ENCODE results near the gene NPSR1. TPM values are rescaled to one million over a fixed set of nuclear protein-coding genes. Genes with fewer than 3 reads are reported as not detected.
A peak's percentile ranks its signal among the peaks of the same experiment; 100 is the strongest.

NPSR1 gene
- total RNA-seq, 1 experiment from 2014 or later, result not detected

DNA sequence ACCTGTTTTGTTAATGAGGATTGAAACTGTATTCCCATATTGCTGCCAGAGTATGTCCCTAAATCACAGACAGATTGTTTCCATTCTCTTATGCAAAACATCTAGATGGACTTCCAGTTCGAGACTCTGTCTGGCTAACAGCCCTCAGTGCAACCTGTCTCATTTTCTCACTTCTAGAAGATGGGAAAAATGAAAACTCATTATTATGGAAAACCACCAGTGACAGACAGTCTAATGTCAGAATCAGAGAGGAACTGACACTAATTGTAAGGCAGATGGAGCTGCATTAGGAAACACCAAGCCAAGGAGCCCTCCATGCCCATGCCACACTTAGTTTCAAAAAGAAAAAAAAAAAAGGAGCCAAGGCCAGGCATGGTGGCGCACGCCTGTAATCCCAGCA is 61.6 kb downstream of the NPSR1 start:
- DNase-seq (ENCODE audit: low read depth), result no peak

DNA sequence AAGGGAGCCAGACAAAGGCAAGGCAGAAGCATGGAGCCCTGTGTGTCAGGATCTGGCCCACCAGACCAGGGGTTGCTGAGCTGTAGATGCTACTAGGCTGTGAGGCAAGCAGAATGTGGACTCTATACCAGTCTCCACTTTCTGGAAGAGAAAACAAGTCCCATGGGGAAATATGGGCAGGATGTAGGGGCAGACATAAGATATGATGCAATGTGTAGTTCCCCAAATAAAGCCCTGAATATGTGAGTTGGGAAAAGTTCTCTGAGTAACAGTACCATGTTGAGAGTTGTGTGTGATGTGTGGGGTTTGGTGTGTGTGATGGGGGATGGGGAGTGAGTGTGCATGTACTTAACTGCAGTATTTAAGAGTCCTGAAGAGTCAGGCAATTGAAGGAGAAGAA is 62.3 kb downstream of the NPSR1 start:
- DNase-seq (ENCODE audit: low read depth), result no peak

DNA sequence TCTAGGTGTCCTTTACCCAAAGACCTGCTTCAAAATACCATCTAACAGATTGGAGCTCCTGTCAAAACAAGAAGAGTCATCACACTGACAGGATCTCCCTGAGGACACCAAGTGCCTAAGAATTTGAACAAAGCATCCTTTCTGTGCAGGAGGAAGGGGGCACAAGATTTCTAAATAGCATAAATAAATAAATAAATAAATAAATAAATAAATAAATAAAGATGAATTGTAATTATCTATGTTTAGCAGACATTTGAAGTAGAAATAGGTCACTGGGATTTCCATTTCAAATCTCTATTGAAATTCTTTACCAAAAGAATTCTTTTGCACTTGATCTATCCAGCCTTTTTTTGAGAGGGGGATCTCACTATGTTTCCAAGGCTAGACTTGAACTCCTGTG is 65.3 kb downstream of the NPSR1 start:
- DNase-seq (ENCODE audit: low read depth), result no peak

DNA sequence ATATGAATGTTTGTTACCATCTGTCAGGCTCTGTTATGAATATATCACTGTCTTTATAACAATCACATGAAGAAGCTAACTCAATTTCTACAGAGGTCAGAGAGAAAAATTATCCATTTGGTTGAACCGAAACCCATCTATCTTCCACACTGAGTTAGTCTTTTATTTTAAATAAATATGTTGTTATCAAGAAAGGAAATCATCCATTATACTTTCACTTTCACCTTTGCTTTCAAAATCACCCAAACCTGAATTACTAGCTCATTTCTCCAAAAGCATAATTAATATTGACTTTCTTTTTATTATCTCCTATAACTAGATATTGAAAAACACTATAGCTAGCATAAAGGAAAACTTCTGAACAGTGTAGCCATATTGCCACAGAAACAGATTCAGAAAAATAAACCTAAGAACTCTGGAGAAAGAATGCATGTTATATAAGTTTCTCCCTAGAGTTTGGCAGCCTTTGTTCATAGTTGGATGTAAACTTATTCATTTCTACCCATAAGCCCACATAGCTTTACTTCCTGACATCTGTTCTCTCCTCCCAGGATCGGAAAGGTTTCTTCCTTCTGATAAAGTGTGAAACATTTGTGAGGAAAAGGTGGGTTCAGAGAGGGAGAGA is 66.0 kb downstream of the NPSR1 start:
- no peak for DNase-seq (ENCODE audit: low read depth)

DNA sequence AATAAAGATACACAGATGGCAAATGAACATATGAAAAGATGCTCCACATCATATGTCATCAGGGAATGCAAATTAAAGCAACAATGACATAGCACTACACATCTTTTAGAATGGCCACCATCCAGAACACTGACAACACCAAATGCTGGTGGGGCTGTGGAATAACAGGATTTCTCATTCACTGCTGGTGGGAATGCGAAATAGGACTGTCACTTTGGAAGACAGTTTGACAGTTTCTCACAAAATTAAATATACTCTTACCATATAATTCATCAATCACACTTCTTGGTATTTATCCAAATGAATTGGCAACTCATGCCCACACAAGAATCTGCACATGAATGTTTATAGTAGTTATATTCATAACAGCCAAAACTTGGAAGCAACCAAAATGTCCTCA is 68.2 kb downstream of the NPSR1 start:
- no peak for DNase-seq (ENCODE audit: low read depth)

DNA sequence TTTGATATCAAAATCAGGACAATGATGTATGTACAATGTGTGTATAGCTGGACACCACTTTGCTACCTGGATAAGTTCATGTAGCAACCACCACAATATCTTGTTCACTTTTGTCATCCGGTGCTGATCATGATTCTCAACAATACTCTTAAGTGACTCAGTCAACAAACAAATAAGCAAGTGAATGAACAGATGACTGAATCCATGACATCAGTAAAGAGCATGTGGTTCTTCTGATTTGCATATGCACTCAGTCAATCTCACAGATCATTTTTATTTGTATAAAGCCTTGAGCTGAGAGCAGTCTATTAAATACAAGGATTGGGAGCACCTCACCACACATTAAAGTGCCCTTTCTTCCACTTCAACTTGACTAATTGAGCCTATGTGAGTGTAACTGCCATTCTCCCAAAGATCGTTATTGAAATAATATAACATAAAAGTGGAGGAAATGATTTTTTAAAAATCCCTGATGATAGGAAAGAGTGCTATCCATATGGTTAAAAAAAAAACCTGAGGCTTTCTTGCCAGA is 69.5 kb downstream of the NPSR1 start:
- no peak for DNase-seq (ENCODE audit: low read depth)

DNA sequence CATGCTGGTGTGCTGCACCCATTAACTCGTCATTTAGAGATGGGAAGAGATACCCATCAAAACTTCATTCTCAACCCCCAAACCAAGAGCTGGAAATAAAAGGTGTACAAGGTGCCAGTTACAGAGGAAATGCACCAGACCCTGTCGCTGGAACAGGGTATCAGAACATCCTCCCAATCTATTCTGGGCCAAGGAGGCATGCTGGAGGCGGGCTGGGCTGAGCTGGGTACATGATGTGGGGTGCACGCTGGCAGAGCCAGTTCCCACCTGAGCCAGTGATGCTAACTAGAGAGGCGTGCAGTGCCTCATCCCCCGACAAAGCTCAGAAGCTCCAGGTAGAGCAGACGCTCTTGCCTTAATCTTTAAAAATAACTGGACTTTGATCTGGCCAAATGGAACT is 70.1 kb downstream of the NPSR1 start:
- DNase-seq (ENCODE audit: low read depth), result no peak

DNA sequence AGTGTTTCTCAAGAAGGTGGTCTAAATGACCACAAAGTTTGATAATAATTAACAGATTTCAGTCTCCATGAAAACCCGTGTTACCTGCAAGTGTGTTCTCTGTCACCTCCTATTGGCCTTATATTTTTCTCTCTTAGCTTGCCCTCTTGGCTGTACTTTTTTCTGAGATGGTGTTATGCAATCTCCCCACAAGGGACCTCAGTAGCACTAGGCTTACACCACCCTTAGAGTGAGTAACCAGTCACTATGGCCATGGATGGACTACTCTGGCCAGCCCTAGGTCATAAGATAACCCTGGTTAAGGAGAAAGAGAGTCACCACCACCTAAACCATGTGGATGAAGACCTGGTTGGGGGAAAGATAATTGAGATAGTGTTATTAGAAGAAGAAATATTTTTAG is 76.8 kb downstream of the NPSR1 start:
- no peak for DNase-seq (ENCODE audit: low read depth)

DNA sequence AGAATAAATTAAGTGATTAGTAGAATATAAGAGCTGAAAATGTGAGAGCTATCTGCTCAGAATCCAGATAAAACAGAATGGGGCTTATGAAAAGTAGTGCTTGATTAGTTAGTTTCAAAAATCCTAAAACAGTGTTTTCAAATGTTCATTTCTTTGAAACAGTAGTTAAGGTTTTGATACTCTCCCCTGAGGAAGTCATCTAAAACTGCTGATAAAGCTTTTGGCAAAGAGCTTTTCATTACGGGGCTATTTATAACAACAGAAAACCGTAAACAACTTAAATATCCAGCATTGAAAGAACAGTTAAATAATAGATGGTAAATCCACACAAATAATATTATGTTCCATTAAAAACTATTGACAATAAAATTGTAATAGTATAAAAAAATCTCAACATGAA is 77.5 kb downstream of the NPSR1 start:
- no peak for DNase-seq (ENCODE audit: low read depth)

DNA sequence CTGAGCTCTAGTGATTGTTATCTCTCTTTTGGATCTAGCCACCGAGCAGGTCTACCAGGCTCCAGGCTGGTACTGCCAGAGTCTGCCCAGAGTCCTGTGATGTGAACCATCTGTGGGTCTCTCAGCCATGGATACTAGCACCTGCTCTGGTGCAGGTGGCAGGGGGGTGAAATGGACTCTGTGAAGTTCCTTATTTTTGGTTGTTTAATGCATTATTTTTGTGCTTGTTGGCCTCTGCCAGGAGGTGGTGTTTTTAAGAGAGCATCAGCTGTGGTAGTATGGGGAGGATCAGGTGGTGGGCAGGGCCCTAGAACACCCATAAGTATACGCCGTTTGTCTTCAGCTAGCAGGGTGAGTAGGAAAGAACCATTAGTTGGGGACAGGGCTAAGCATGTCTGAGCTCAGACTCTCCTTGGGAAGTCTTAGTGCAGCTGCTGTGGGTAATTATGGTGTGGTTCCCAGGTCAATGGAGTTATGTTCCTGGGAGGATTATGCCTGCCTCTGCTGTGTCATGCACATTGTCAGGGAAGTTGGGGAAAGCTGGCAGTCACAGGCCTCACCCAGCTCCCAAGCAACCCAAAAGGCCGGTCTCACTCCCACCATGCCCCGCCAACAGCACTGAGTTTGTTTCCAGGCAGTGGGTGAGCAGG is 81.8 kb downstream of the NPSR1 start:
- no peak for DNase-seq (ENCODE audit: low read depth)

DNA sequence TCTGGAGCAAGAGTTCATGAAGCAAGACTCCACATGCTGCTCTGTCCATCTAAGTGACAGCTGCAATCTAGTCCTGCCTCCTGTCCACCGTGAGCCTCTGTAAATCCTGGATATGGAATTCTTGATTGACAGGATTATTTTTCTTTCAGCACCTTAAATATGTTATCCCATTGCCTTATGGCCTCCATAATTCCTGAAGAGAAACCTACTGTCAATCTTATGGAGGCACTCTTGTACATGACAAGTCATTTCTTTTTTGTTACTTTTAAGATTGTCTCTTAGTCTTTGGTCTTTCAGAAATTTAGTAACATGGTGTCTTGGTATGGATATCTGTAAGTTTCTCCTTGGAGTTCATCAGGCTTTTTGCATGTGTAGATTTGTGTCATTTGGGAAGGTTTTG is 82.8 kb downstream of the NPSR1 start:
- DNase-seq (ENCODE audit: low read depth), result no peak

DNA sequence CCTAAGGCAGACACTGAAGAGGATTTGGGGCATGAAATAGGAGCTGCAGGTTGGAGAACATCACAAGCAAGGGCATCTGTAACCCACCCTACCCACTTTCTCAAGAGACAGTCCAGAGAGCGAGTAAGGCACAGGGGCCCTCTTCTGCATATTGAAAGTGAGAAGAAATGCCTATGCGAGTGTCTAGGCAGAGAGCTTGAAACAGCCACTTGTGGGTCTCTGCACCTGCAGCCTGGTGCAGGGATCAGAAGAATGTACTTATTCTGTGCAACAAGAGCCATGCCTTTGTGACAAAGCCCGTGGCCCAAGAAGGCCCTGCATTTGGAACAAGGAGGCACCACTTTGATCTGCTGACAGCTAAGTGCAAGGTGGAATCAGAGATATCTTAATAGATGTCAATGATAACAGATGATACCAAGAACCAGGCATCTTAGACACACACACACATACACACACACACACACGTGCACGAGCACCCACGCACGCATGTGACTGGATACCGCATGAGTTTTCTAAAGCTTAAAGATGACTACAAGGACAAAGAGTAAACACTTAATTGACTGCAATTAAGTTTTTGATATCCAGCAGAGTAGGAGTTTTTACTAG is 89.3 kb downstream of the NPSR1 start:
- DNase-seq (ENCODE audit: low read depth), result no peak

DNA sequence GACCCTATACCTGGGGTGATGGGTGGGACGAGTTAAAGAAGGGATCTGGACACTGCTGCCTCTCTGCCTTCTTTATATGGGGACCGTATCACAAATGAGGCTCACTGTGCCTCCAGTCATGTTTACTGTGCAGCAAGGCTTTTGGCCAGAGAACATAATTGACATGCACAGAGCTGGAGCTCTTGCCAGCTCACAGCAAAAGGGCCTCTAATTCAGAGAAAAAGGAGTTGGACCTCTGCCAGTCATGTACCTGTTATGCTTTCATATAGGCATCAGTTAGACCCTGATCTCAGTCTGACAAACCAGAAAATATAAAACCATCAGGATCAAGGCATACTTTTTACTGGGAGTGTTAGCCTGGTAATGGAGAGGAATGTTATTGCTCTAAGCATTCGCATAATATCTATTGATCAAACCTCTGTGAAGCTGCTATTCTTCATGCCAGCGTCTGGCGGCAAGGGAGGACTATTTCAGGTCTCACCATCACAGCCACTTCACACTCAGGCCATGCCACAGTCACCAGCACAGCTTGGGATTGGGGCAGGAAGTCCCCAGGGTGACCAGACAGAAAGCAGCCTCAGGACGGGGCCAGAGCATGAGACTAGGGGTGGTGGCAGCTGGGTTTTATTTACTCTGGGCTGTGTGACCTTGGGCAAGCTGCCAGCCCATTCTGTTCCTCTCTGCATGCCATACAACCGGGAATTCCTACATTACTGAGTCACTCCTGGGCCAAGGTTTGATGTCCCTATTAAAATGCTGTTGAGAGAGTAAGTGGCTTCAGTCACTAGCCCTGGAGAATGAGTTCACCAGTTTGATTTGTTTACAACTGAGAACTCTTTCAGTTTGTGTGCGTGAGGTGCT is 90.1 kb downstream of the NPSR1 start:
- DNase-seq (ENCODE audit: low read depth), result peak; percentile 92

DNA sequence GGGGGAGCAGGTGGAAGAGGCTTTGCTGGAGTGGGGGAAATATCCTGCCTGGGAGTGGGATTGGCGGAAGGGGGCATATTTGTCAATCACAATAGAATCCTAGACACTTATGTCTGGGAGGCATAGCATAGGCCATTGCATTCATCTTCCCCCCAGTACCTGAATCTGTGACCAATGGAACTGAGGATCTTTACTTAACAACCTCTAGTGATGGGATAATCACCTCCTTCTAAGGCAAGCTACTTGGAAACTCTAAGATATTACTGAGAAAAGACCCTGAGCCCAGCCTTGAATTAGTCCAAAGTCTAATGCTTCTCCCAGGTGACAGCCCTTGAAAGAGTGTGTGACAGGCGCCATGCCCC is 90.7 kb downstream of the NPSR1 start:
- DNase-seq (ENCODE audit: low read depth), result no peak

DNA sequence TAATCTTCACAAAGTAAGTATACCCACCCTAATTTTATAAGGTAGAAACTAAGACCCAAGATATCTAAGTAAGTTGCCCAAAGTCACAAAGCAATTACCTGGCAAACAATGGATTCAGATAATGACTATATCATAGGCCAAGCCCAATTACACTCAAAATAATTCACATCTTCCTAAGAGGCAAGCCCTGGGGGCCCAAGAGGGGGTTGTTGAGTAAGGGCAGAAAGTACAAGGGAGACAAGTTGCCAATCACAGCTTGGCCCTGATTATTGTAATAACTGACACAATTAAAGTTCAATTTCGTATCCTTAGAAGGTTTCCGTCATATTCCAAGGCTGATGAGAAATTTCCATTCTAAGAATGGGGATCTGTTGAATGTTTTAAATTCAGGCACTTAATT is 91.4 kb downstream of the NPSR1 start:
- no peak for DNase-seq (ENCODE audit: low read depth)

DNA sequence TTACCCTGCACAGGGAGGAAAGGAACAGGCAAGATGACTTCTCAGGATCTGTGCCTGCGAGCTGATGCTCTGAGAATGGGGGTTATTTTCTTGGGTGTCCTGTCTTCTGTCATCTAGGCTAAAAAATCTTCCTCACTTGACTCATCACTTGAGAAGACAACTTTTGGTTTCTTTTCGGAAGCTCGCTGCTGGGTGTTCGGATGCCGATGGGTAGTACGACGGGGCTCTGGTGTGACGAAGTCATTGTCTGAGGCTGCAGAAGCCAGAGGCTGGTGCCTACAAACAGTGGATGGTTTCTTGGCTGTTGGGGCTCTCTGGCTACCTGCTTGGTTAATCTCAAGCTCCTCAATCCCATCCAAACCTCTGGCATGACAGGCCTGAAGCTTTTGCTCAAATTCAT is 92.2 kb downstream of the NPSR1 start:
- DNase-seq (ENCODE audit: low read depth), result no peak

DNA sequence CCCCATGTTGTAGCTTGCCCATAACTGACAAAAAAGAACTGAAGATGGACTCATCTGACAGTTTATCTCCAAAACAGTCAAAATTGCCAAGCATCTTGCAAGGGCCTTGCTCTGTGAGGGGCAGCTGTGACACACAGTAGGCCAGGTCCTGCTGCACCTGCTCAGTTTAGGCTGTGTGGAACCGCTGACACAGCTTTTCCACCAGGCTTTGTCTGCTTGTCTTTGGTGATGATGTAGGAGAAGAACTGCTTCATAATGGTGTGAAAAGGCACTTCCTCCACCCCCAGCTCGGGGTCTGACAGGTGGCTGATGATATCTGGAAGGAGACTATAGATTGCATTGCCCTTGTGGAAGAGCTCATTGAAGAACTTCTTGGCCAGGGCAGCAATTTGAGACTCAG is 92.6 kb downstream of the NPSR1 start:
- DNase-seq (ENCODE audit: low read depth), result no peak

DNA sequence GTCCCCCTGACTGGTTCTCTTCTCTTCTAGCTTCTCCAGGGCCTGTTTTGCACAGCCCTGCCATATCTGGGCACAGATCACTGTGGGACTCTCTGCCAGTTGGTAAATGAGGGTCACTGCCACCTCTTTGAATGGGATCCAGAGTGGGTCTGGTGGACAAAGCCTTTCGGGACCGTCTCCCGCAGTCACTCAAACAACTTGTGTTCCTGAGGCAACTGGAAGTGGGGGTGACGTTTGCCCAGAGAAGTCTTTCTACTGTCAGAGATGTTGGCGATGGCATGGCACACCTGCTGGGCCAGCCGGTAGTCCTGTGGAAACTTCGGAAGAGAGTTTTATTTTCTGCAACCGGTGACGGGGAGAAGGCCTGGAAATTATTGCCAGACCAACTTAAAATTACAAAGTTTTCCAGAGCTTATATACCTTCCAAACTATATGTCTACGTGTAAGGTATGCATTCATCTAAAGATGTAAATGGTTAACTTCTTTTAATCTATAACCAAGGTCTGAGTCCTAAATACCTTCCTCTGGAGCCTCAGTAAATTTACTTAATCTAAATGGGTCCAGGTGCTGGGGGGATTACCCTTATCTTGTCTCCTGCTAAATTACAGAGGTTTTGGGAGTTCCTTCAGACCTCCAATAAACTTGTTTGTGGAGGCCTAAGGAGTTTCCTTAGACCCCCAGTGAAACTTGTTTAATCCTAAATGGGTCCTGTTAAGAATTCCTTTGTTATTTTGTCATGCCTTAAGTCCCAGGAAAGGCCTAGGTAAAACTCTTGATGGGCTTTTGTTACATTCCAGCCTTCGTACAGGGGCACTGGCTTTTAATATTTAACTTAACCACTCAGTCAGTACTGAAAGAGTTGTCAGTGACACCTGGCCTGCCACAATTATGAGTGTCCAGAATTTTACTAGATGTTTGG is 94.0 kb downstream of the NPSR1 start:
- no peak for DNase-seq (ENCODE audit: low read depth)

DNA sequence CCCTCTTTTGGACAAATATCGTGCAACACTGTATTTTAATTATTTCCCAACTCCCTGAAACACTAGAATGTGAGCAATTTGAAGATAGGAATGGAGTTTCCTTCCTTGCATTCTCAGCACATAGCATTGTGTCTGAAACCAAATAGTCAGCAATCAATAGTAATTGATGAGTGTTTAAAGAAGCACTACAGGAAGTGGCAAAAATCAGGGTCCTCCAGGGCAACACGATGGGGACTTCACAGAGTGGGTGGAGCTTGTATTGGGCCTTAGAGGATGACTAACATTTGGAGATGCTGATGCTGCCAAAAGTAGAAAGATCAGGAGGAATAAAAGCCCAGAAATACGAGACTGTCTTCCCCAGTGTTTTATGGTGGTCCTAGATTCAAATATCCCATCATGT is 94.9 kb downstream of the NPSR1 start:
- DNase-seq (ENCODE audit: low read depth), result no peak

DNA sequence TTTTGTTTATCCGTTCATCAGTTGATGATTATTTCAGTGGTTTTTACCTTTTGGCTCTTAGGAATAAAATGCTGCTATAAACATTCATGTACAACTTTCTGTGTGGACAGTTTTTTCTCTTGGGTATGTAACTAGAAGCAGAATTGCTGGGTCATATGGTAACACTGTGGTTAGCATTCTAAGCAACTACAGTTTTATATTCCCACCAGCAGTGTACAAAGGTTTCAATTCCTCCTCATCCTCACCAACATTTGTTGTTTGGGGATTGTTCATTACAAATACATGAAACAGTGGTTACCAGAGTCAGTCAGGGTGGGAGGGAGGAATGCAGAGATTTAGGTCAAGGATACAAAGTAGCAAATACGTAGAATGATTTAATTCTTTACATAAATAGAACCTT is 97.0 kb downstream of the NPSR1 start:
- DNase-seq (ENCODE audit: low read depth), result no peak

DNA sequence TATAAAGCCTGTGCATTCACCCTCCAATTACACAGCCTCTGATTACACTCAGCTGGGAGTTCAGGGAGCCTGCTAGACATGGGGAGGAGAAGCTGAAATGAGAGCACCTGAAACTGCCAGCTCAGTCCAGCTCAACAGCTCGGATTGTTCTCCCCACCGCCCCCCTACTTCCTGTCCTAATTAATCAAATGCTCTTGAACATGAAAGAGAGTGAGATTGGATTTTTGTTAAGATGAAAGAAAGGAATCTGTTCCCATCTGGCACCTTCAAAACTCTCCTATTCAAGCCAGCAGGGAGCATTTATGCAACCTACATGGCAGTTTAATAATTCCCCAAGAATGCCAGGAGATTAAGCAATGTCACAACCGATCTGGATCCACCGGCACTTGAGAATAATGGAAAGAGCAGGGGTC is 98.0 kb downstream of the NPSR1 start:
- DNase-seq (ENCODE audit: low read depth), result no peak
